ENCODE results near the gene HOOK1.
"Not testable (repeated sequence)": the region's sequence is repeated elsewhere in the genome, so short reads cannot be mapped to it uniquely, and the experiment has no call there.

The HOOK1 gene

GRCh38 chr1:59837857-59838256, 23.1 kb downstream of the HOOK1 start:
- H2AFZ ChIP-seq (ENCODE audit: low read depth, low read length); H3K4me2 ChIP-seq (ENCODE audit: low read length, poor library complexity, severe bottlenecking); H3K4me3 ChIP-seq (ENCODE audit: insufficient read depth in 1 of 2, low read depth in 1 of 2, low read length in 2 of 2); H3K9me3 ChIP-seq (ENCODE audit: control insufficient read depth, low read length); H3K4ac ChIP-seq (ENCODE audit: low read depth in 1 of 2, low read length in 2 of 2); H2BK5ac ChIP-seq (ENCODE audit: low read depth, low read length, poor library complexity, severe bottlenecking); H3K36me3 ChIP-seq (ENCODE audit: control insufficient read depth in 1 of 2, insufficient read depth in 2 of 2, low read depth in 1 of 2, low read length in 2 of 2); H2AK5ac ChIP-seq (ENCODE audit: low read length, severe bottlenecking); H4K91ac ChIP-seq (ENCODE audit: low read length); DNase-seq; H4K8ac ChIP-seq (ENCODE audit: low read length); H2BK15ac ChIP-seq (ENCODE audit: low read depth, poor library complexity, severe bottlenecking); H3K27me3 ChIP-seq (ENCODE audit: control insufficient read depth in 1 of 2, insufficient read depth in 1 of 2, low read length in 2 of 2); H2BK120ac ChIP-seq (ENCODE audit: low read depth, low read length); H3K27ac ChIP-seq (ENCODE audit: low read length, poor library complexity, severe bottlenecking); H3K4me1 ChIP-seq (ENCODE audit: control insufficient read depth, insufficient read depth, low read depth, low read length); H3K23ac ChIP-seq (ENCODE audit: low read length in 2 of 2); H3K9ac ChIP-seq (ENCODE audit: low read length); H3K14ac ChIP-seq (ENCODE audit: low read length in 2 of 2); H3K79me1 ChIP-seq (replicated peaks; ENCODE audit: low read length, poor library complexity, severe bottlenecking); H3K18ac ChIP-seq (ENCODE audit: low read depth in 1 of 2, low read length in 2 of 2); H2BK12ac ChIP-seq (ENCODE audit: low read length in 2 of 2): not testable (repeated sequence)
- 82% methylated on average over 1 of the region's 1 CpG for WGBS

- H3K4me2 ChIP-seq (ENCODE audit: low read length, poor library complexity, severe bottlenecking) = no peak overlapping the region
- no peak overlapping the region for H3K27ac ChIP-seq (ENCODE audit: low read length, poor library complexity, severe bottlenecking)
- no peak overlapping the region for H2BK5ac ChIP-seq (ENCODE audit: low read depth, low read length, poor library complexity, severe bottlenecking)
- no peak overlapping the region for H2BK120ac ChIP-seq (ENCODE audit: low read depth, low read length)
- H2AFZ ChIP-seq (ENCODE audit: low read depth, low read length) = no peak overlapping the region
- DNase-seq = no peak
- no peak overlapping the region for H3K9ac ChIP-seq (ENCODE audit: low read length)
- no peak overlapping the region for H3K4ac ChIP-seq (ENCODE audit: low read depth in 1 of 2, low read length in 2 of 2)
- H3K4me3 ChIP-seq (ENCODE audit: insufficient read depth in 1 of 2, low read depth in 1 of 2, low read length in 2 of 2) = no peak overlapping the region
- peaks cover 0 to 3% of the 10 kb centered on the region in 2 experiments for H3K36me3 ChIP-seq (ENCODE audit: control insufficient read depth in 1 of 2, insufficient read depth in 2 of 2, low read depth in 1 of 2, low read length in 2 of 2)
- no peak overlapping the region for H4K91ac ChIP-seq (ENCODE audit: low read length)
- no peak overlapping the region for H3K14ac ChIP-seq (ENCODE audit: low read length in 2 of 2)
- no peak overlapping the region for H2AK5ac ChIP-seq (ENCODE audit: low read length, severe bottlenecking)
- no peak overlapping the region for H3K23ac ChIP-seq (ENCODE audit: low read length in 2 of 2)
- H2BK12ac ChIP-seq (ENCODE audit: low read length in 2 of 2) = no peak overlapping the region
- no peak overlapping the region for H2BK15ac ChIP-seq (ENCODE audit: low read depth, poor library complexity, severe bottlenecking)
- 71% methylated on average over 2 of the region's 2 CpGs for whole genome bisulfite sequencing
- no peaks in the 10 kb centered on the region for H3K9me3 ChIP-seq (ENCODE audit: control insufficient read depth, low read length)
- H3K18ac ChIP-seq (ENCODE audit: low read depth in 1 of 2, low read length in 2 of 2) = no peak overlapping the region
- no peak overlapping the region for H4K8ac ChIP-seq (ENCODE audit: low read length)
- no peaks in the 10 kb centered on the region for H3K79me1 ChIP-seq (replicated peaks; ENCODE audit: low read length, poor library complexity, severe bottlenecking)
- no peaks in the 10 kb centered on the region for H3K4me1 ChIP-seq (ENCODE audit: control insufficient read depth, insufficient read depth, low read depth, low read length)
- no peaks in the 10 kb centered on the region for H3K27me3 ChIP-seq (ENCODE audit: control insufficient read depth in 1 of 2, insufficient read depth in 1 of 2, low read length in 2 of 2)
These were observed 30.3 kb downstream of the HOOK1 start for GRCh38 chr1:59845091-59845490.

- Histone ChIP-seq H3K9ac (ENCODE audit: low read length) (no peak overlapping the region), H3K27me3 (ENCODE audit: control insufficient read depth in 1 of 2, insufficient read depth in 1 of 2, low read length in 2 of 2) (no peaks in the 10 kb centered on the region), H3K23ac (ENCODE audit: low read length in 2 of 2) (no peak overlapping the region), H3K27ac (ENCODE audit: low read length, poor library complexity, severe bottlenecking) (no peak overlapping the region), H3K4me3 (ENCODE audit: insufficient read depth in 1 of 2, low read depth in 1 of 2, low read length in 2 of 2) (no peak overlapping the region), H3K4me2 (ENCODE audit: low read length, poor library complexity, severe bottlenecking) (no peak overlapping the region), H2BK12ac (ENCODE audit: low read length in 2 of 2) (no peak overlapping the region), H3K14ac (ENCODE audit: low read length in 2 of 2) (no peak overlapping the region), H2BK5ac (ENCODE audit: low read depth, low read length, poor library complexity, severe bottlenecking) (peak overlapping the region; percentile 8), H3K9me3 (ENCODE audit: control insufficient read depth, low read length) (no peaks in the 10 kb centered on the region), H3K4me1 (ENCODE audit: control insufficient read depth, insufficient read depth, low read depth, low read length) (no peaks in the 10 kb centered on the region), H3K36me3 (ENCODE audit: control insufficient read depth in 1 of 2, insufficient read depth in 2 of 2, low read depth in 1 of 2, low read length in 2 of 2) (peaks cover 0 to 3% of the 10 kb centered on the region in 2 experiments), H2BK120ac (ENCODE audit: low read depth, low read length) (no peak overlapping the region), H2AFZ (ENCODE audit: low read depth, low read length) (no peak overlapping the region), H2AK5ac (ENCODE audit: low read length, severe bottlenecking) (no peak overlapping the region), H3K18ac (ENCODE audit: low read depth in 1 of 2, low read length in 2 of 2) (no peak overlapping the region), H4K8ac (ENCODE audit: low read length) (no peak overlapping the region), H3K79me1 (replicated peaks; ENCODE audit: low read length, poor library complexity, severe bottlenecking) (no peaks in the 10 kb centered on the region), H3K4ac (ENCODE audit: low read depth in 1 of 2, low read length in 2 of 2) (no peak overlapping the region), H4K91ac (ENCODE audit: low read length) (no peak overlapping the region), H2BK15ac (ENCODE audit: low read depth, poor library complexity, severe bottlenecking) (no peak overlapping the region)
- no peak for DNase-seq
- WGBS = no CpG with 5 or more reads among the region's 3 CpGs
These were observed 31.6 kb downstream of the HOOK1 start for GRCh38 chr1:59846209-59846894.

GRCh38 chr1:59846895-59847282, 32.1 kb downstream of the HOOK1 start:
- no peak overlapping the region for H2BK15ac ChIP-seq (ENCODE audit: low read depth, poor library complexity, severe bottlenecking)
- 76% methylated on average over 2 of the region's 2 CpGs for WGBS
- no peak overlapping the region for H2BK12ac ChIP-seq (ENCODE audit: low read length in 2 of 2)

More at GRCh38 chr1:59846895-59847282, 32.1 kb downstream of the HOOK1 start:
- H2AFZ ChIP-seq (ENCODE audit: low read depth, low read length) = no peak overlapping the region
- H3K4me1 ChIP-seq (ENCODE audit: control insufficient read depth, insufficient read depth, low read depth, low read length) = no peaks in the 10 kb centered on the region
- no peak overlapping the region for H4K91ac ChIP-seq (ENCODE audit: low read length)
- H3K27ac ChIP-seq (ENCODE audit: low read length, poor library complexity, severe bottlenecking) = no peak overlapping the region
- H3K9ac ChIP-seq (ENCODE audit: low read length) = no peak overlapping the region
- H2AK5ac ChIP-seq (ENCODE audit: low read length, severe bottlenecking) = no peak overlapping the region
- no peak overlapping the region for H2BK120ac ChIP-seq (ENCODE audit: low read depth, low read length)
- H3K27me3 ChIP-seq (ENCODE audit: control insufficient read depth in 1 of 2, insufficient read depth in 1 of 2, low read length in 2 of 2) = no peaks in the 10 kb centered on the region
- no peak overlapping the region for H2BK5ac ChIP-seq (ENCODE audit: low read depth, low read length, poor library complexity, severe bottlenecking)
- no peak overlapping the region for H3K4ac ChIP-seq (ENCODE audit: low read depth in 1 of 2, low read length in 2 of 2)
- no peak overlapping the region for H3K4me2 ChIP-seq (ENCODE audit: low read length, poor library complexity, severe bottlenecking)
- no peaks in the 10 kb centered on the region for H3K9me3 ChIP-seq (ENCODE audit: control insufficient read depth, low read length)
- no peak overlapping the region for H3K18ac ChIP-seq (ENCODE audit: low read depth in 1 of 2, low read length in 2 of 2)
- peaks cover 0 to under 1% of the 10 kb centered on the region in 2 experiments for H3K36me3 ChIP-seq (ENCODE audit: control insufficient read depth in 1 of 2, insufficient read depth in 2 of 2, low read depth in 1 of 2, low read length in 2 of 2)
- H3K23ac ChIP-seq (ENCODE audit: low read length in 2 of 2) = no peak overlapping the region
- H3K14ac ChIP-seq (ENCODE audit: low read length in 2 of 2) = no peak overlapping the region
- H3K79me1 ChIP-seq (replicated peaks; ENCODE audit: low read length, poor library complexity, severe bottlenecking) = no peaks in the 10 kb centered on the region
- H3K4me3 ChIP-seq (ENCODE audit: insufficient read depth in 1 of 2, low read depth in 1 of 2, low read length in 2 of 2) = no peak overlapping the region
- no peak for DNase-seq
- H4K8ac ChIP-seq (ENCODE audit: low read length) = no peak overlapping the region
